ENCODE measurements around the gene KCNJ1.

Gene KCNJ1

DNA sequence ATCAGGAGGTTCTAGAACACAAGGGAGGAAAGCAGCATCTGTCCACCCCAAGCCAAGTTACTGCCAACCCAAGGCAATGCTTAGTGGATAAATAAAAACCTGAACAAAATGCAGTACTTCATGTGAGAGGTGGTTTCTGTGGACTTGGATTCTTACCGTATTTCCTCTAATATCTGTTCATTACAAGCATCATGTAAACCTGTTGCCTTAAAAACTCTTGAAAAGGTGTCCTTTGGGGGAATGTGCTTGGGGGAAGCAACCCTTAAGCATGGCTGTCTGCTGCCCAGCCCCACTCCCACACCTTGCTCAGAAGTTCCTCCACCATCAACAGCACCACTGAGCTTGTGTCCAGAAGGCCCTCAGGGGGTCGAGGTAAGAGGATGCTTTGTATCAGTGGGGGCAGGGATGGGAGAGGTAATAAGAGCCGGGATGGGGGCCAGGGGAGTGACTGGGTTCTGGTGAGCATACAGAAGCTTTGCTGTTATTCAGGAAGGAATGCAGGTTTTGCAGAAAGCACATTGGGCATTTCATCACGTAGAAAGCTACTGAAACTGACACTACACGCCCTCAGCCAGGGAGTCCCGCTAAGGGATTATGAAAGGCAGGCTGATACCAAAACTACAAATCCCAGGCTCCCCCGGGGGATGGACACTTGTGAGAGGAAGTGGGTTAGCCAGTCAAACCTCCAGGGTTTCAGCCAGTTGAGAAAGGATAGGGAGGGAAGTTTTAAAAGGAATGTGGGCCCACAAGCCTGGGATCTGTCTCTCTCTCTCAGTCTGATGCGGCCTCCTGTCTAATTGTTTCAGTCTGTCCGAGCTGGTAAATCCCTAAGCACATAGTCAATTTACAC lies 52.0 kb downstream of the KCNJ1 start:
- no peaks in the 10 kb centered on the region for H3K36me3 ChIP-seq (ENCODE audit: insufficient read depth, insufficient read length, low read length)
- H3K4me3 ChIP-seq (ENCODE audit: insufficient read length, low read depth), result peak overlapping the region; percentile 31
- DNase-seq (ENCODE audit: low read depth, low spot score), result peak; percentile 85
- no peaks in the 10 kb centered on the region for H3K27me3 ChIP-seq (ENCODE audit: insufficient read depth, insufficient read length)
- no peaks in the 10 kb centered on the region for H3K9me3 ChIP-seq (ENCODE audit: insufficient read depth, low read length)
- TF ChIP-seq YY1 (IDR thresholded peaks at IDR 0.05; ENCODE audit: insufficient read depth, insufficient read length), result no peak
- no peak for TF ChIP-seq SUZ12 (IDR thresholded peaks at IDR 0.05; ENCODE audit: extremely low read depth, insufficient read depth, insufficient read length)
- TF ChIP-seq ZNF274 (IDR thresholded peaks at IDR 0.05; ENCODE audit: low read depth, low read length), result no peak
- peaks cover 3% of the 10 kb centered on the region for H3K4me1 ChIP-seq (ENCODE audit: insufficient read depth, insufficient read length)
- peak overlapping the region; percentile 38 for H3K9ac ChIP-seq (ENCODE audit: insufficient read length, low read depth)

GRCh38 chr11:128813729-128814128 lies 53.4 kb downstream of the KCNJ1 start:
- no peaks in the 10 kb centered on the region for H3K36me3 ChIP-seq (ENCODE audit: insufficient read depth, insufficient read length, low read length)
- no peak for DNase-seq (ENCODE audit: low read depth, low spot score)
- H3K4me1 ChIP-seq (ENCODE audit: insufficient read depth, insufficient read length), result peaks cover 3% of the 10 kb centered on the region
- no peaks in the 10 kb centered on the region for H3K9me3 ChIP-seq (ENCODE audit: insufficient read depth, low read length)
- TF ChIP-seq SUZ12 (IDR thresholded peaks at IDR 0.05; ENCODE audit: extremely low read depth, insufficient read depth, insufficient read length) (no peak), YY1 (IDR thresholded peaks at IDR 0.05; ENCODE audit: insufficient read depth, insufficient read length) (no peak), ZNF274 (IDR thresholded peaks at IDR 0.05; ENCODE audit: low read depth, low read length) (no peak)
- no peak overlapping the region for H3K4me3 ChIP-seq (ENCODE audit: insufficient read length, low read depth)
- H3K27me3 ChIP-seq (ENCODE audit: insufficient read depth, insufficient read length), result no peaks in the 10 kb centered on the region
- H3K9ac ChIP-seq (ENCODE audit: insufficient read length, low read depth), result no peak overlapping the region

DNA sequence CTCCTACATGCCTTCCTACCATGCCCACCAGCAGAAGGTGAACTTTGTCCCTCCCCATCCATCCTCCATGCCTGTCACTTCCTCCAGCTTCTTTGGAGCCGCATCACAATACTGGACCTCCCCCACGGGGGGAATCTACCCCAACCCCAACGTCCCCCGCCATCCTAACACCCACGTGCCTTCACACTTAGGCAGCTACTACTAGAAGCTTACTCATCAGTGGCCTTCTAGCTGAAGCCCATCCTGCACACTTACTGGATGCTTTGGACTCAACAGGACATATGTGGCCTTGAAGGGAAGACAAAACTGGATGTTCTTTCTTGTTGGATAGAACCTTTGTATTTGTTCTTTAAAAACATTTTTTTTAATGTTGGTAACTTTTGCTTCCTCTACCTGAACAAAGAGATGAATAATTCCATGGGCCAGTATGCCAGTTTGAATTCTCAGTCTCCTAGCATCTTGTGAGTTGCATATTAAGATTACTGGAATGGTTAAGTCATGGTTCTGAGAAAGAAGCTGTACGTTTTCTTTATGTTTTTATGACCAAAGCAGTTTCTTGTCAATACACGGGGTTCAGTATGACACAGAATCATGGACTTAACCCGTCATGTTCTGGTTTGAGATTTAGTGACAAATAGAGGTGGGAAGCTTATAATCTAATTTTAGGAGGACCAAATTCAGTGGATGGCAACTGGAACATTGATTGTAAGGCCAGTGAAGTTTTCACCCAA lies 56.1 kb downstream of the KCNJ1 start:
- no peak for TF ChIP-seq SUZ12 (IDR thresholded peaks at IDR 0.05; ENCODE audit: extremely low read depth, insufficient read depth, insufficient read length)
- Histone ChIP-seq H3K27me3 (ENCODE audit: insufficient read depth, insufficient read length) (no peaks in the 10 kb centered on the region), H3K36me3 (ENCODE audit: insufficient read depth, insufficient read length, low read length) (no peaks in the 10 kb centered on the region), H3K4me1 (ENCODE audit: insufficient read depth, insufficient read length) (peaks cover 3% of the 10 kb centered on the region), H3K4me3 (ENCODE audit: insufficient read length, low read depth) (no peak overlapping the region), H3K9ac (ENCODE audit: insufficient read length, low read depth) (no peak overlapping the region), H3K9me3 (ENCODE audit: insufficient read depth, low read length) (no peaks in the 10 kb centered on the region)
- DNase-seq (ENCODE audit: low read depth, low spot score), result no peak

- no peaks in the 10 kb centered on the region for H3K4me1 ChIP-seq (ENCODE audit: insufficient read depth, insufficient read length)
- no peaks in the 10 kb centered on the region for H3K27me3 ChIP-seq (ENCODE audit: insufficient read depth, insufficient read length)
- H3K4me3 ChIP-seq (ENCODE audit: insufficient read length, low read depth), result no peak overlapping the region
- TF ChIP-seq ZNF274 (IDR thresholded peaks at IDR 0.05; ENCODE audit: low read depth, low read length) (no peak), SUZ12 (IDR thresholded peaks at IDR 0.05; ENCODE audit: extremely low read depth, insufficient read depth, insufficient read length) (no peak), YY1 (IDR thresholded peaks at IDR 0.05; ENCODE audit: insufficient read depth, insufficient read length) (no peak)
- no peaks in the 10 kb centered on the region for H3K9me3 ChIP-seq (ENCODE audit: insufficient read depth, low read length)
- no peak overlapping the region for H3K9ac ChIP-seq (ENCODE audit: insufficient read length, low read depth)
- DNase-seq (ENCODE audit: low read depth, low spot score), result no peak
- H3K36me3 ChIP-seq (ENCODE audit: insufficient read depth, insufficient read length, low read length), result no peaks in the 10 kb centered on the region
These were observed 58.0 kb downstream of the KCNJ1 start for GRCh38 chr11:128809128-128809527.

GRCh38 chr11:128807909-128808308 lies 59.2 kb downstream of the KCNJ1 start:
- Histone ChIP-seq H3K4me3 (ENCODE audit: insufficient read length, low read depth) (no peak overlapping the region), H3K4me1 (ENCODE audit: insufficient read depth, insufficient read length) (no peaks in the 10 kb centered on the region), H3K9me3 (ENCODE audit: insufficient read depth, low read length) (no peaks in the 10 kb centered on the region), H3K36me3 (ENCODE audit: insufficient read depth, insufficient read length, low read length) (no peaks in the 10 kb centered on the region), H3K9ac (ENCODE audit: insufficient read length, low read depth) (no peak overlapping the region), H3K27me3 (ENCODE audit: insufficient read depth, insufficient read length) (no peaks in the 10 kb centered on the region)
- no peak for TF ChIP-seq ZNF274 (IDR thresholded peaks at IDR 0.05; ENCODE audit: low read depth, low read length)
- TF ChIP-seq YY1 (IDR thresholded peaks at IDR 0.05; ENCODE audit: insufficient read depth, insufficient read length), result no peak
- no peak for TF ChIP-seq SUZ12 (IDR thresholded peaks at IDR 0.05; ENCODE audit: extremely low read depth, insufficient read depth, insufficient read length)
- DNase-seq (ENCODE audit: low read depth, low spot score), result no peak

DNA sequence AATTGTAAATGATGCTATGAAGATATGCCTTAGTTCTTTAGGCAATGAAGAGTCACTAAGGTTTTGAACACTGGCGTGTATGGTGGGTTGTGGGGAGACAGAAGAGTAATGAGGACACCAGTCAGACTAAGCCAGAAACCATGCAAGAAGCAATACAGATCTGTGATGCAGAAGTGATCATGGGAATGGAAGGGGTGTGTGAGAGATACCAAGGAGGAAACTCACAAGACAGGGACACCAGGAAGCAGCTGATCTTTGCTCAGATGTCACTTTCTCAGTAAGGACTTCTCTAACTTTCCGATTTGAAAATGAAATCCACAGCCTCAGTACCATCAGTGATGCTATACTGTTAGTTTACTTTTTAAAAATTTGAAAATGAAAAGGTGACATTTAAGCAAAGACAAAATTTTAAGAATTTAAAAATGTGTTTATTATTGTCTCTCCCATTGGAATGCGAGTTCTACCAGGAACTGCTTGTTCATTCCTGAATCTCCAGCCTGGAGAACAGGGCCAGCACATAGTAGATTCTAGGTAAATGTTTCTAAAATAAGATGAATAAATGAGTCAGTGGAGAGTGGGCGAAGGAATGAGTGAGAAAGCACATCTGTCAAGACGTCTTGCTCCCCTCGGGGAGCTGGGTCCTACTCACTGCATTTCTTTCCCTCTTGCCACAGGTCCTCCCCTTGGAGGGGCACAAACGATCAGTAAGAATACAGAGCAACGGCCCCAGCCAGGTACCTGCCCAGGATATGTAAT lies 60.4 kb downstream of the KCNJ1 start:
- TF ChIP-seq SUZ12 (IDR thresholded peaks at IDR 0.05; ENCODE audit: extremely low read depth, insufficient read depth, insufficient read length) (no peak), ZNF274 (IDR thresholded peaks at IDR 0.05; ENCODE audit: low read depth, low read length) (no peak), YY1 (IDR thresholded peaks at IDR 0.05; ENCODE audit: insufficient read depth, insufficient read length) (no peak)
- H3K9ac ChIP-seq (ENCODE audit: insufficient read length, low read depth), result no peak overlapping the region
- no peak overlapping the region for H3K4me3 ChIP-seq (ENCODE audit: insufficient read length, low read depth)
- no peak for DNase-seq (ENCODE audit: low read depth, low spot score)
- H3K27me3 ChIP-seq (ENCODE audit: insufficient read depth, insufficient read length), result no peaks in the 10 kb centered on the region
- no peaks in the 10 kb centered on the region for H3K36me3 ChIP-seq (ENCODE audit: insufficient read depth, insufficient read length, low read length)
- H3K4me1 ChIP-seq (ENCODE audit: insufficient read depth, insufficient read length), result no peaks in the 10 kb centered on the region
- no peaks in the 10 kb centered on the region for H3K9me3 ChIP-seq (ENCODE audit: insufficient read depth, low read length)

DNA sequence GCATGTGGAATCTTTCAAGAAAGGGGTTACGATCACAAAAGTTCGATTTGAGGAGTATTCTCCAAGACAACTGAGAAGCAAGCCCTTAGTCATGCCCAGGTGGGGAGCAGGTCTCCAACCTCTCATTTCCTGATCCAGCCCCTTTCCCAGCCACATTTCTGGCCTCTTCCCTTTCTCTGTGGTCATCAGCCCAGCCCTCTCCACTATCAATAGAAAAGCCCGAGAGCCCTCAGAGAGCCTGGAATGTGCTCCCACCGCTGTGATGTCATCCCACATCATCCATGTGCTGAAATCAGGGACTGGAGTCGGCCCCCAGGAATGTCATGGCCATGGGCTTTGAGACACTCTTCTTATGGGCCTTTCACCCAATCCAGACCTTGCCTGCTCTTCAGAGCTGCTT lies 62.6 kb downstream of the KCNJ1 start:
- H3K27me3 ChIP-seq (ENCODE audit: insufficient read depth, insufficient read length), result no peaks in the 10 kb centered on the region
- TF ChIP-seq YY1 (IDR thresholded peaks at IDR 0.05; ENCODE audit: insufficient read depth, insufficient read length) (no peak), SUZ12 (IDR thresholded peaks at IDR 0.05; ENCODE audit: extremely low read depth, insufficient read depth, insufficient read length) (no peak), ZNF274 (IDR thresholded peaks at IDR 0.05; ENCODE audit: low read depth, low read length) (no peak)
- H3K36me3 ChIP-seq (ENCODE audit: insufficient read depth, insufficient read length, low read length), result no peaks in the 10 kb centered on the region
- H3K9me3 ChIP-seq (ENCODE audit: insufficient read depth, low read length), result no peaks in the 10 kb centered on the region
- no peak for DNase-seq (ENCODE audit: low read depth, low spot score)
- no peak overlapping the region for H3K4me3 ChIP-seq (ENCODE audit: insufficient read length, low read depth)
- H3K4me1 ChIP-seq (ENCODE audit: insufficient read depth, insufficient read length), result no peaks in the 10 kb centered on the region
- no peak overlapping the region for H3K9ac ChIP-seq (ENCODE audit: insufficient read length, low read depth)

Data from NT2/D1 (cell line).